Smooth muscle cell (in vitro differentiated cells): Measurements from ENCODE around the gene CSKMT. TPM values are rescaled to one million over a fixed set of nuclear protein-coding genes. Genes with fewer than 3 reads are reported as not detected.

ENCODE experiments used
- DNase-seq: peaks from one replicate; lab custom pipeline; 2025; ENCODE audit not compliant: unreplicated experiment; lab: John Stamatoyannopoulos, UW
- H2AFZ ChIP-seq: fragments of 200-600 bp; sonication (generic); 2 replicates; pipeline ENCODE4 v1.6.0; 2016; ENCODE audit warnings: antibody characterized with exemption, low read depth, mild to moderate bottlenecking
- H3F3A ChIP-seq: fragments of 200-600 bp; sonication (generic); 2 replicates; pipeline ENCODE4 v1.6.0; 2017; ENCODE audit warnings: antibody characterized with exemption, low read depth
- H3K27ac ChIP-seq: fragments of 200-600 bp; sonication (generic); 2 replicates; pipeline ENCODE4 v1.5.1; 2016; ENCODE audit warnings: low read depth, mild to moderate bottlenecking
- H3K27me3 ChIP-seq: fragments of 200-600 bp; sonication (generic); 2 replicates; pipeline ENCODE4 v1.6.1; 2016; ENCODE audit warnings: low read depth, mild to moderate bottlenecking
- H3K36me3 ChIP-seq: fragments of 200-600 bp; sonication (generic); 2 replicates; pipeline ENCODE4 v1.5.1; 2016; ENCODE audit warnings: low read depth
- H3K4me1 ChIP-seq: fragments of 200-600 bp; sonication (generic); 2 replicates; pipeline ENCODE4 v1.5.1; 2016; ENCODE audit warnings: low read depth
- H3K4me2 ChIP-seq: fragments of 200-600 bp; sonication (generic); 2 replicates; pipeline ENCODE4 v1.6.0; 2016; ENCODE audit warnings: mild to moderate bottlenecking
- H3K4me3 ChIP-seq: fragments of 200-600 bp; sonication (generic); 2 replicates; pipeline ENCODE4 v1.5.1; 2016; ENCODE audit warnings: mild to moderate bottlenecking
- H3K79me2 ChIP-seq: fragments of 200-600 bp; sonication (generic); 2 replicates; pipeline ENCODE4 v1.6.0; 2016; ENCODE audit warnings: low read depth, mild to moderate bottlenecking
- H3K9ac ChIP-seq: fragments of 200-600 bp; sonication (generic); 2 replicates; pipeline ENCODE4 v1.6.0; 2016; ENCODE audit warnings: low read depth
- H3K9me3 ChIP-seq: fragments of 200-600 bp; sonication (generic); replicated peaks from 2 replicates; pipeline ENCODE4 v1.5.1; 2016; ENCODE audit warnings: low read depth
- H4K20me1 ChIP-seq: fragments of 200-600 bp; sonication (generic); 2 replicates; pipeline ENCODE4 v1.6.0; 2016; ENCODE audit warnings: low read depth
- WGBS: methylation state at CpG from one replicate; pipeline ENCODE4 v1.1.7; 2016; ENCODE audit warnings: low lambda C conversion rate; 5-methylcytosine and 5-hydroxymethylcytosine counted together
- polyA plus RNA-seq: library from polyadenylated mRNA; unstranded; fragments of >200 nt; fragmentation: Nextera tagmentation; extraction: Ambion mirVana; gene quantifications from 2 replicates; pipeline ENCODE4 v1.2.1, GENCODE V29; 2016
- total RNA-seq: library from RNA; depleted of rRNA; stranded (reverse); fragments of >200 nt; gene quantifications from 2 replicates; pipeline ENCODE4 v1.2.3, GENCODE V29; 2014
- TF ChIP-seq, protein P1 (sequence below): fragments of 200-600 bp; sonication (generic); IDR thresholded peaks from 2 replicates; pipeline ENCODE4 v1.5.1; 2017; ENCODE audit warnings: borderline replicate concordance, mild to moderate bottlenecking, antibody characterized with exemption; ENCODE audit not compliant: insufficient read depth, poor library complexity, severe bottlenecking

Gene CSKMT
- total and polyA plus RNA-seq, 2 experiments from 2014 or later, result 1.4 to 4.9 TPM

DNA sequence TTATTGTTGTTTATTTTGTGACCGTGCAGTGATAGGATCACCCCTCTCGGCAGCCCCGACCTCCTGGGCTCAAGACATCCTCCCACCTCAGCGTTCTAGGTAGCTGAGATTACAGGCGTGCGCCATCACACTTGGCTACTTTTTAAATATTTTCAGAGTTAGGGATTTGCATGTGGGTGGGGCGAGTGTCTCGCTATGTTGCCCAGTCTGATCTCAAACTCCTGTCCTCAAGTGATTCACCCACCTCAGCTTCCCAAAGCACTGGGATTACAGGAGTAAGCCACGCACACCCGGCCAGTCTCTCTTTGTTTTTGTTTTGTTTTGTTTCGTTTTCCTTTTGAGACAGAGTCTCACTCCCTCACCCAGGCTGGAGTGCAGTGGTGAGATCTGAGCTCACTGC is 10.8 kb upstream of the CSKMT start:
- no peak for DNase-seq
- Histone ChIP-seq H3K27me3 (no peaks in the 10 kb centered on the region), H3K9me3 (no peaks in the 10 kb centered on the region), H3K4me1 (peaks cover 3% of the 10 kb centered on the region), H3K4me2 (no peak overlapping the region), H4K20me1 (no peaks in the 10 kb centered on the region), H3K9ac (no peak overlapping the region), H3F3A (no peaks in the 10 kb centered on the region), H3K36me3 (no peaks in the 10 kb centered on the region), H3K4me3 (no peak overlapping the region), H3K79me2 (peaks cover 19% of the 10 kb centered on the region), H2AFZ (no peak overlapping the region), H3K27ac (no peak overlapping the region)
- TF ChIP-seq, protein P1, sequence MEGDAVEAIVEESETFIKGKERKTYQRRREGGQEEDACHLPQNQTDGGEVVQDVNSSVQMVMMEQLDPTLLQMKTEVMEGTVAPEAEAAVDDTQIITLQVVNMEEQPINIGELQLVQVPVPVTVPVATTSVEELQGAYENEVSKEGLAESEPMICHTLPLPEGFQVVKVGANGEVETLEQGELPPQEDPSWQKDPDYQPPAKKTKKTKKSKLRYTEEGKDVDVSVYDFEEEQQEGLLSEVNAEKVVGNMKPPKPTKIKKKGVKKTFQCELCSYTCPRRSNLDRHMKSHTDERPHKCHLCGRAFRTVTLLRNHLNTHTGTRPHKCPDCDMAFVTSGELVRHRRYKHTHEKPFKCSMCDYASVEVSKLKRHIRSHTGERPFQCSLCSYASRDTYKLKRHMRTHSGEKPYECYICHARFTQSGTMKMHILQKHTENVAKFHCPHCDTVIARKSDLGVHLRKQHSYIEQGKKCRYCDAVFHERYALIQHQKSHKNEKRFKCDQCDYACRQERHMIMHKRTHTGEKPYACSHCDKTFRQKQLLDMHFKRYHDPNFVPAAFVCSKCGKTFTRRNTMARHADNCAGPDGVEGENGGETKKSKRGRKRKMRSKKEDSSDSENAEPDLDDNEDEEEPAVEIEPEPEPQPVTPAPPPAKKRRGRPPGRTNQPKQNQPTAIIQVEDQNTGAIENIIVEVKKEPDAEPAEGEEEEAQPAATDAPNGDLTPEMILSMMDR, result no peak
- 94% methylated on average over 11 of the region's 11 CpGs for WGBS

DNA sequence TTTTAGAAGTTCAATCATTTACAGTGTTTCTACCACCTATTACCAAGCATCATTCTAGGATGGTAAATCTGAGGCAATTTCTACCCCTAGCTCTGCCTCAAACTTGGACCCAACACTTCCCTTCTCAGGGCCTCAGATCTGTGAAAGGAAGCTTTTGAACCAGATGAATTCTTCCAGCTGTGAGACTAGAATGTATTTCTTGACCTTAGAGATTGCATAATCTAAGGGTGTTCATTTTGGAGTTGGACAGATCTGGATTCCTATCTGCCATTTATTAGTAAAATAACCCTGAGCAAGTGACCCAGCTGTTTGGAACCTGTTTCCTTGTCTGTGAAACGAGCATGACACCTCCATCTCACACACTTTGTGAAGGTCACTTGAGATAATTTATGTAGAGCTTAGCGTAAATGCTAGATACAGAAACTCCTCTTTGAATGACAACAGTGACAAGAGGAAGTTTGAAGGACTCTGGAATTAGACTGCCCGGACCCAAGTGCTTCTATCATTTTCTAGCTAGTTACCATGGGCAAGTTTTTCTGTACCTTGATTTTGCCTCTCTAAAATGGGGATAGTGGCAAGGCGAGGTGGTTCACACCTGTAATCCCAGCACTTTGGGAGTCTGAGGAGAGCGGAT is 8.2 kb upstream of the CSKMT start:
- WGBS, result 75% methylated on average over 5 of the region's 5 CpGs
- no peak for DNase-seq

DNA sequence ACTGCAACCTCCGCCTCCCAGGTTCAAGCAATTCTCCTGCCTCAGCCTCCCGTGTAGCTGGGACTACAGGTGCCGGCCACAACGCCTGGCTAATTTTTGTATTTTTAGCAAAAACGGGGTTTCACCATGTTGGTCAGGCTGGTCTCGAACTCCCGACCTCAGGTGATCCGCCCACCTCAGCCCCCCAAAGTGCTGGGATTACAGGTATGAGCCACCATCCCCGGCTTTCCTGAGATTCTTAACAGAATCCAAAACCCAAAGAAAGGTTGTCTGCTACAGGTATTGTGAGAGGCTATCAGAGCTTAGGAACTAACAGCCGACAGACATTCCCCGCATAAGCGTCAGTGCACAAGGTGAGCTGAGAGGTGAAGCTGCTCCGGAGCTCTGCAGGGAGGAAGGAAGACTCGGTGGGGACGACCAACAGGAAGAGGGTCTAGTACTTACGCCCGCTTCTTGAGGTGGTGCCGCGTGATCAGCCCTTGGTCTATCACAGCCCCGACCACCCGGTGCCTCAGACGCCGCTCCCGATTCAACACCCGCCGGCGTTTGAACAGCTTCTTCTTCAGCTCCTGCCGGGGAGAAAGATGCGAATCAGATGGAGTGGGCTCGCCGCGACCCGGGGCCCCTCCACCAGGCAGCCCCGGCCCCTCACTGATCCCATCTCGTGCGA is 572 bp upstream of the CSKMT start:
- peak overlapping the region; percentile 91 for H3K4me2 ChIP-seq
- H2AFZ ChIP-seq, result peak overlapping the region; percentile 81
- peak overlapping the region; percentile 78 for H3K9ac ChIP-seq
- H3F3A ChIP-seq, result peaks cover 14% of the 10 kb centered on the region
- H3K9me3 ChIP-seq, result no peaks in the 10 kb centered on the region
- no peak for DNase-seq
- peak overlapping the region; percentile 67 for H3K27ac ChIP-seq
- peak overlapping the region; percentile 85 for H3K4me3 ChIP-seq
- TF ChIP-seq, protein P1, result no peak
- H3K36me3 ChIP-seq, result no peaks in the 10 kb centered on the region
- H3K27me3 ChIP-seq, result no peaks in the 10 kb centered on the region
- peaks cover 17% of the 10 kb centered on the region for H4K20me1 ChIP-seq
- under 1% methylated on average over 35 of the region's 36 CpGs for WGBS
- peaks cover 34% of the 10 kb centered on the region for H3K79me2 ChIP-seq
- H3K4me1 ChIP-seq, result peaks cover 18% of the 10 kb centered on the region

More for the DNA sequence above, 8.2 kb upstream of the CSKMT start:
- no peaks in the 10 kb centered on the region for H3K27me3 ChIP-seq
- H3K9me3 ChIP-seq, result no peaks in the 10 kb centered on the region
- peaks cover 3% of the 10 kb centered on the region for H3K4me1 ChIP-seq
- no peak overlapping the region for H3K4me2 ChIP-seq
- no peaks in the 10 kb centered on the region for H3K36me3 ChIP-seq
- H3K9ac ChIP-seq, result no peak overlapping the region
- H3F3A ChIP-seq, result no peaks in the 10 kb centered on the region
- no peak overlapping the region for H3K4me3 ChIP-seq
- H3K79me2 ChIP-seq, result peaks cover 11% of the 10 kb centered on the region
- no peak overlapping the region for H2AFZ ChIP-seq
- no peak overlapping the region for H3K27ac ChIP-seq
- TF ChIP-seq, protein P1, result no peak
- no peaks in the 10 kb centered on the region for H4K20me1 ChIP-seq
